ENCODE results near the gene CLIP1.

- no peak for TF ChIP-seq EZH2 (IDR thresholded peaks at IDR 0.05; ENCODE audit: insufficient read depth, low read length)
- TF ChIP-seq CTCF (IDR thresholded peaks at IDR 0.05; ENCODE audit: insufficient read depth, low read depth, low read length): no peak
These were observed 183.6 kb downstream of the CLIP1 start for GRCh38 chr12:122238861-122239260.
